NCI-H446 (cell line): ENCODE measurements around the gene HYLS1.
"Not testable (repeated sequence)": the region's sequence is repeated elsewhere in the genome, so short reads cannot be mapped to it uniquely, and the experiment has no call there.

Source experiments
- DNase-seq, 2 experiments: peaks; one replicate each; lab custom pipeline; 2025; lab: John Stamatoyannopoulos, UW

HYLS1 gene

GRCh38 chr11:125903711-125904659 lies 16.5 kb downstream of the HYLS1 start, which contains the start of gene DDX25:
TSS of gene DDX25 (plus strand) at chr11:125904508. CDS start at chr11:125904518, 10 bp downstream.
- no peak for DNase-seq

GRCh38 chr11:125904678-125905077 lies 17.2 kb downstream of the HYLS1 start:
- no peak for DNase-seq

DNA sequence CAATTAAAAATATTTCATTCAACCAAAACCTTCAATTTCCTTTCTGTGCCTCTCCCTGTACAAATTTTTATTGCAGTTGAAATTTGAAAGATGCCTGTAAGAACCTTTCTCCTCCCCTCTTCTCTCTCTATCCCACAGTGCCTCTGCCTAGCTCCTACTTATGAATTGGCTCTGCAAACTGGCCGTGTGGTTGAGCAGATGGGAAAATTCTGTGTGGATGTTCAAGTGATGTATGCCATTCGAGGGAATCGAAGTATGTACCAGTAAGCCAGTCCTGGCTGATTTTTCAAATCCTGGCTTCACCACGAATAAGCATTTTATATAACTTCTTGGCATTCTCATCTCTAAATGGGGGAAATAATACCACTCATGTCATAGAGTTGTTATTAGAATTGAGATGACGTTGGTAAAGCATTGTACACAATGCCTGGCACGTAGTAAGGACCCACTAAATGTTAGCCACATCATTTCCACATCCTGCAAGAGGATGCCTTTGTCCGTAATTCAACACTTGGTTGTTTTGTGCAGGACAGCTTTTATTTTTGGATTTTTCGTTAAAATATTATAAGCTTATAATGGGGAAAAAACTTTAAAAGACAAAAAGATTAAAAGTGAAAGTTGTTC lies 22.9 kb downstream of the HYLS1 start:
- peak in 1 of 2 experiments; percentile 47 for DNase-seq

DNA sequence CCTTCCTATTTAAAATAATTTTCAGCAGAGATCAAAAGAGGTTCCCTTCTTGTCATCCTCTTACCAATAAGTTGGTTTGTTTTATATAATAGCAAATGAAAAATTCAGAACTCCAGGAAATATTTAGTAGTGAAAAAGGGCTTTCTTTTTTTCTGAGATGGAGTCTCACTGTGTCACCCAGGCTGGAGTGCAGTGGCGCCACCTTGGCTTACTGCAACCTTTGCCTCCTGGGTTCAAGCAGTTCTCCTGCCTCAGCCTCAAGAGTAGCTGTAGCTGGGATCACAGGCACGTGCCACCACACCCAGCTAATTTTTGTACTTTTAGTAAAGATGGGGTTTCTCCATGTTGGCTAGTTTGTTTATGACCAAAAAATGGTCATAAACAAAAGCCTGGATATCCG lies 27.1 kb downstream of the HYLS1 start:
- DNase-seq, result not testable (repeated sequence)

GRCh38 chr11:125916683-125917347 lies 29.3 kb downstream of the HYLS1 start:
- no peak for DNase-seq

DNA sequence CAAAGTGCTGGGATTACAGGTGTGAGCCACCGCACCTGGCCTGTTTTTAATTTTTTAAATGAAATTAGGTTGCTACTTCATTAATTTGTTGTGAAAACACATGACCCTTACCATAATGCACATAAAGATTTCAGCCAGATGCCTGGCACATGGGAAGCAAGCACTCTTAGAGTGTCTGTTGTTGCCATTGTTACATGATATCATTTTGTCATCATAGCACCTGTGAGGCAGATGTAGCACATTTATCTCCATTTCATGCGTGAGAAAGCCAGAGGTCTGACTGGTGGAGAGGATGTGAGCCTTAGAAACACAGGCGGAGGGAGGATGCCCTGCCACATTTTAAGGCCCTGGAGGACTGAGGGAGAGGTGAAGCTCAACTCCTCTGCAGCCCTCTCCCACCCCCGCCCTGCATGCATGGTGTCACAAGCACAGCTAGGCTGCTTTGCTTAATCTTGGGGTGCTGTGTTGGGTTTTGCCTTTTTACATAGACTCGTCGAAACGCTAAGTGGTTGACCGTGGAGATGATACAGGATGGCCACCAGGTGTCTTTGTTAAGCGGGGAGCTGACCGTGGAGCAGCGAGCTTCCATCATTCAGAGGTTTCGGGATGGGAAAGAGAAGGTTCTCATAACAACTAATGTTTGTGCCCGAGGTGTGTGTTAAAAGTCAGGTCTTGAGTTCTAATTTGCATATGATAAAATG lies 30.8 kb downstream of the HYLS1 start:
- no peak for DNase-seq

- no peak for DNase-seq
Measured at GRCh38 chr11:125921042-125921441, 33.6 kb downstream of the HYLS1 start.

- no peak for DNase-seq
Measured at GRCh38 chr11:125922156-125922555, 34.7 kb downstream of the HYLS1 start.

DNA sequence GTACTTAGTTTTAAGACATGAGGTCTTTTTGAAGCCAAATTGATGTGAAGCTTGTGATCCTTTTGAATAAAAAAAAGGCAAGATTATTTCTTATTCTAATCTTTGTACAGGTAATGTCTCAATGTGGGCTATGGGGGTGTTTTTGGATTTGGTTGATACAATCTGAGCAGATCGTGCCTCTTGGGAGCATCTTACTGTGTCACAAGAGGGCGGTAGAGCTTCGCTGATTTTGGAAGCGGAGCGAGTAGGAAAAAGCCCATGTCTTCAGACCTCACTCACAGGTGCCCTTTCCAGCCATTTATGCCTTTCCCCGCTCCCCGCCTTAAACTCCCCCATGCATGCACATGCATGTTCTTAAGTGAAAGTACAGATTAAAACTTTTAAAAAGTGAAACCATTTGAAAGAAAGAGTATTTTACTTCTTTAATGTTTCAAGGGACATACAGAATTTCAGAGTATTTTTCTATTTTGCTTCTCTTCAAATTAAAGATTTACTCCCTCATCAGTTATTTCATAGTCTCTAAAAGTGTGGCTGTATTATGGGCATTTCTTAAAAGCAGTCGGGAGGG lies 35.6 kb downstream of the HYLS1 start:
- peak; percentile 67 to 87 for DNase-seq

DNA sequence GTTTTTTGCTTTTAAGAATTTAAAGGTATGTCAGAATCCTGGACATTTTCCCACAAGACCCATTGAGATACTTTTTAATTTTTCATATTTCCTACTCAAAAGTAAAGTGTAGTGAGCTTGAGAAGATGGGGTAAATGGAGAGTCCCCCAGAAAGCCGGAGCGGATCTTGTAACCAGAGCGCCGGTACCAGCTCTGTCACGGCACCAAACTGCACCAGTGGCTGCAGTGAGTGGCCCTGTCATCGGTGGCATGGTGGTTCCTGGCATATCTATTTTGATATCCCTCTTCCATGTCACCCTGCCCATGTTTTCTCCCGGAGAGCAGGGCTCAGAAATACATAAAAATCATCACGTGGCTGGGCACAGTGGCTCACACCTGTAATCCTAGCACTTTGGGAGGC lies 36.2 kb downstream of the HYLS1 start:
- no peak for DNase-seq

DNA sequence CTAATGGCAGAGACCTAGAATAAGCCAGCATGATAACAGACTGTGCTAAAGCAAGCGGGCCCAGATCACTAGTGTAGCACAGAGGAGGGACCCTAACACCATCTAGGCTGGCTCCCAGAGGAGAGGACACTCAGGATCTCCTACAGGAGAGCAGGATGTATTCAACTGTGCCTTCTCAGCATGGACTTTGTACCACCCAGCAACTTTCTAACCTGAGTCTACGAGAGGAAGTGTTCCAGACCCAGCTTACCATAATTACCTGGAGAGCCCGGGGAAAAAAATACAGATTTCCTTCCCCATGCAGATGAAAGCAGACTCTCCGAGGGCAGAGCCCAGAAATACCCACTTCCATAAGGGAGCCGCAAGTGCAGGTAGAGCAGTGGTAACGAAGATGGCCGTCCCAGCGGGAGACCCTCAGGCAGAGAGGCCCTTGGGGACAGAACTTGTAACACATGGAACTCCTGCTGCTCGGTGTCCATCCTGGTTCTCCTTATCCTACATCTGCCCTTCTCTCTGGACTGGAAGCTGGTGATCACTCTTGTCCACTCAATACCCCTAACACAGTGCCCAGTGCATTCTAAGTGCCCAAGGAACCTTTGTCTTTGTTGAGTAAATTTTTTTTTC lies 37.0 kb downstream of the HYLS1 start:
- DNase-seq, result no peak

DNA sequence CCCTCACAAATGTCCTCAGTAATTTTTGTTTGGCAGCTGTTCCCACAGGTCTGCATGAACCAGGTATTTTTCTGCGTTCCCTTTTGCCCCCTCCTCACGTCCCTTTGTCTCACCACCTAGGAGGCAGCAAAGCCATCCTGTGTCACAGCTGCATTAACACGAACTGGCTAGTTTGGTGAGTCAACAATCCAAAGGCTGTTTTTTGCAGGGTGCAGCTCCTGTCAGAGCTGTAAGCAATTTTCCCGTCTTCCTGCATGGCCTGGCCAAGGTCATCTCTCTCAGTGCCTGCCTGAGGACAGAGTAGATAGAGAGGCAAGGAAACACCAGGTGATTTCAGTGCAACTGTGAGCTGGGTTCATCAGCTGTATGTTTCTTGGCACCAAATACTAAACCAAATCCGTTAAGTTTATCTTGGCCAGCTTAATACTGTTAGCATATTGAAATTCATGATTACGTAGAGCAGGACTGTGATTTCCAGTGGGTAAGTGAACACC lies 37.8 kb downstream of the HYLS1 start:
- DNase-seq, result no peak

GRCh38 chr11:125925804-125926203 lies 38.3 kb downstream of the HYLS1 start:
- no peak for DNase-seq

- DNase-seq, result no peak
Measured at GRCh38 chr11:125926682-125927081, 39.2 kb downstream of the HYLS1 start.

DNA sequence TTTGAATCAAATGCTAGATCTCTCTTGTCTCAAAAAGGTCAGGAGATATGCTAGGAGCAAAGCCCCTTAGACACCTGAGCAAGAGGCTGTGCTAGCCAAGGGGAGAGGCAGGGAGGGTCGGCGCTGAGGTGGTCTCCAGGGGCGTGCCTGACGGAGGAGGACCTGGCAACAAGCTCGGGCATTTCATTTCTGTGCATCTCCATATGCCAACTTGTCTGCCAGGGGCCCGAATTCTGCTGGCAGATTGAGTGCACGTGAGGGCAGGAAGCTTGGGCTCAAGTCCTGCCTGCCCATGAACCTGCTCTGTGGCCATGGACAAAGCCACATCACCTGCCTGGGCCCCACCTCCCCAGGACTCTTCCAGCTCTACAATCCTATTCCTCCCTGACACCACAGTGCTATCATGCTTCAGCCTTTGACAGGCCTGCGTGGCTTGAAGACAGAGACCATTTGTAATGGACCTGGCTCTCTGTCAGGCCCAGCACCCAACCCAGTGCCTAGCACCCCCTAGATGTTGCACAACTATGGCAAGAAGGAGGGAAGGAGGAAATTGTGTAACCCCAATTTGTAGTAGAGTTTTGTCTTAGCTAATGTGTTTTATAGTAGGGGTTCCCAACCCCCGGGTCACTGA lies 42.1 kb downstream of the HYLS1 start:
- DNase-seq, result no peak

DNA sequence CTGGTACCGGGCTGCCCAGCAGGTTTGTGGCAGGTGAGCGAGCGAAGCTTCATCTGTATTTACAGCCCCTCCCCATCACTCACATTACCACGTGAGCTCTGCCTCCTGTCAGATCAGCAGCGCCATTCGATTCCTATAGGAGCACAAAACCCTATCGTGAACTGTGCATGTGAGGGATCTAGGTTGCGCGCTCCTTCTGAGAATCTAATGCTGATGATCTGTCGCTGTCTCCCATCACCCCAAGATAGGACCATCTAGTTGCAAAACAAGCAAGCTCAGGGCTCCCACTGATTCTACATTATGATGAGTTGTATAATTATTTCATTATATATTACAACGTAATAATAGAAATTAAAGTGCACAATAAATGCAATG lies 42.6 kb downstream of the HYLS1 start:
- DNase-seq, result no peak

DNA sequence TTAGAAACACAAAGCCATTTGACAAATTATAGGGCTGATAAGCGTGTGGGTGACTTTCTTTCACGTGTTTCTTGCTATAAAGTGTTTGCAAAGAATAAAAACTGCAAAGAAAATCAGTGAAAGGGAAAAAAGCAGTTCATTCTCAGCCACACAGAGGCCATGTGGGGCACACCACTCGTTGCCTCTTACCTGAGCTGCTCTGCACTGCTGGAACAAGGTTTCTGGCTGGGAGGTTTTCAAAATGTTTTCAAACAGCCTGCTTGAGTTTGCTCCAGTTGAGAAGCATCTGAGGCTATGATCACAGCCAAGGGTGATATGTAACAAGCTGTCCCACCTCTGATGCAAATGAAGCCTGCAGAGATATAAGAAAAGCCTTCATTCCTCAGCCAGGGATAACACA lies 43.6 kb downstream of the HYLS1 start:
- DNase-seq, result no peak

DNA sequence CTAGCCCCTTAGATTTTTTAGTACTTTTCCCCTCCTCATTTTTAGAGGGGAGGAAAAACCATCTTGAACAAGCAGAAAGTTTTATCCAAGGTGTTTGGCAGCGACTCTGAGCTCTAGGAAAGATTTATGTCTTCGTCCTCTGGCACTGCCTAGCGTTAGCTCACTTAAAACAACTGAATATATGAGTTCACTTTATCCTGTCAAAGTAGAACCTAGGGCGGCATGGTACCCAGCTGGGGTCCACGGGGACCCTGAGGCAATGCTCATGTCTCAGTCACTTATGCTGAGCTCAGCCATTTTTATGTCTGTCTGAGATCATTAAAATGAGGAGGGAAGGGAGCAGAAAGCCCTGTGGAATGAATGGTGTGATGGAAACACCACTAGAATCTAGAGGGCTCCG lies 44.2 kb downstream of the HYLS1 start:
- no peak for DNase-seq

- no peak for DNase-seq
Measured at GRCh38 chr11:125932301-125932700, 44.8 kb downstream of the HYLS1 start.

GRCh38 chr11:125933030-125933813 lies 45.8 kb downstream of the HYLS1 start:
- no peak for DNase-seq
